GM21447 (cell line): ENCODE measurements around the gene SEMA5A.

Experiments used
- ATAC-seq: cut with Tn5 transposase; IDR thresholded peaks from one replicate; pipeline ENCODE4 v1.9.1; 2021; ENCODE audit not compliant: unreplicated experiment

SEMA5A gene

GRCh38 chr5:9337928-9338595 lies 207.8 kb downstream of the SEMA5A start:
- ATAC-seq = no peak

GRCh38 chr5:9335754-9336495 lies 209.9 kb downstream of the SEMA5A start:
- no peak for ATAC-seq

GRCh38 chr5:9335269-9335668 lies 210.6 kb downstream of the SEMA5A start:
- ATAC-seq = no peak

GRCh38 chr5:9332026-9332425 lies 213.8 kb downstream of the SEMA5A start:
- ATAC-seq = no peak

GRCh38 chr5:9331372-9331771 lies 214.5 kb downstream of the SEMA5A start:
- ATAC-seq = no peak

- ATAC-seq = no peak
These were observed 216.8 kb downstream of the SEMA5A start for GRCh38 chr5:9329125-9329524.

GRCh38 chr5:9325549-9325948 lies 220.3 kb downstream of the SEMA5A start:
- no peak for ATAC-seq

- no peak for ATAC-seq
These were observed 221.4 kb downstream of the SEMA5A start for GRCh38 chr5:9324348-9325077.

- ATAC-seq = no peak
These were observed 225.2 kb downstream of the SEMA5A start for GRCh38 chr5:9320652-9321051.

GRCh38 chr5:9318031-9318430 lies 227.8 kb downstream of the SEMA5A start:
- ATAC-seq = no peak

GRCh38 chr5:9316733-9317132 lies 229.1 kb downstream of the SEMA5A start:
- ATAC-seq = no peak

GRCh38 chr5:9316041-9316440 lies 229.8 kb downstream of the SEMA5A start:
- no peak for ATAC-seq

- ATAC-seq = no peak
These were observed 231.3 kb downstream of the SEMA5A start for GRCh38 chr5:9314558-9314957.

- ATAC-seq = no peak
These were observed 232.1 kb downstream of the SEMA5A start for GRCh38 chr5:9313751-9314150.

GRCh38 chr5:9307150-9307549 lies 238.7 kb downstream of the SEMA5A start:
- ATAC-seq = no peak

GRCh38 chr5:9302218-9302617 lies 243.7 kb downstream of the SEMA5A start:
- no peak for ATAC-seq

- no peak for ATAC-seq
These were observed 244.7 kb downstream of the SEMA5A start for GRCh38 chr5:9301200-9301599.

GRCh38 chr5:9297134-9297533 lies 248.7 kb downstream of the SEMA5A start:
- ATAC-seq = no peak

- no peak for ATAC-seq
These were observed 250.4 kb downstream of the SEMA5A start for GRCh38 chr5:9295466-9295801.

GRCh38 chr5:9294793-9295465 lies 250.9 kb downstream of the SEMA5A start:
- no peak for ATAC-seq

- no peak for ATAC-seq
These were observed 257.6 kb downstream of the SEMA5A start for GRCh38 chr5:9288234-9288633.
